Hepatocyte (in vitro differentiated cells): ENCODE data around the gene WIPF3. TPM values are rescaled to one million over a fixed set of nuclear protein-coding genes. Genes with fewer than 3 reads are reported as not detected.

Experiments
- DNase-seq: peaks from one replicate; pipeline ENCODE4 v3.0.0-alpha.2; 2016; ENCODE audit warnings: low spot score
- H2AFZ ChIP-seq: fragments of 200-600 bp; sonication (generic); 2 replicates; pipeline ENCODE4 v1.6.0; 2016; ENCODE audit warnings: antibody characterized with exemption, mild to moderate bottlenecking
- H3K27ac ChIP-seq: fragments of 200-600 bp; sonication (generic); 2 replicates; pipeline ENCODE4 v1.5.1; 2016; ENCODE audit warnings: mild to moderate bottlenecking
- H3K27me3 ChIP-seq: fragments of 200-600 bp; sonication (generic); 2 replicates; pipeline ENCODE4 v1.6.1; 2016
- H3K36me3 ChIP-seq: fragments of 200-600 bp; sonication (generic); replicated peaks from 2 replicates; pipeline ENCODE4 v1.5.1; 2016; ENCODE audit warnings: low read depth; ENCODE audit not compliant: insufficient read depth
- H3K4me1 ChIP-seq: fragments of 200-600 bp; sonication (generic); 2 replicates; pipeline ENCODE4 v1.5.1; 2016; ENCODE audit warnings: mild to moderate bottlenecking, moderate library complexity; ENCODE audit not compliant: insufficient read depth
- H3K4me2 ChIP-seq: fragments of 200-600 bp; sonication (generic); 2 replicates; pipeline ENCODE4 v1.6.0; 2016
- H3K4me3 ChIP-seq: fragments of 200-600 bp; sonication (generic); 2 replicates; pipeline ENCODE4 v1.5.1; 2016; ENCODE audit warnings: mild to moderate bottlenecking
- H3K79me2 ChIP-seq: fragments of 200-600 bp; sonication (generic); 2 replicates; pipeline ENCODE4 v1.6.0; 2017; ENCODE audit warnings: mild to moderate bottlenecking
- H3K9me2 ChIP-seq: fragments of 200-600 bp; sonication (generic); replicated peaks from 2 replicates; pipeline ENCODE4 v1.6.0; 2017; ENCODE audit warnings: mild to moderate bottlenecking; ENCODE audit not compliant: insufficient read depth
- H3K9me3 ChIP-seq: fragments of 200-600 bp; sonication (generic); 2 replicates; pipeline ENCODE4 v1.5.1; 2016; ENCODE audit warnings: low read depth, mild to moderate bottlenecking
- H4K20me1 ChIP-seq: fragments of 200-600 bp; sonication (generic); 2 replicates; pipeline ENCODE4 v1.6.0; 2016; ENCODE audit warnings: mild to moderate bottlenecking; ENCODE audit not compliant: insufficient read depth, poor library complexity, severe bottlenecking
- CTCF ChIP-seq: fragments of 200-600 bp; sonication (generic); IDR thresholded peaks from 2 replicates; pipeline ENCODE4 v1.5.1; 2016; ENCODE audit warnings: antibody characterized with exemption, mild to moderate bottlenecking; ENCODE audit not compliant: poor library complexity
- EZH2 ChIP-seq: fragments of 200-600 bp; sonication (generic); IDR thresholded peaks from 2 replicates; pipeline ENCODE4 v1.6.1; 2016; ENCODE audit warnings: antibody characterized with exemption, mild to moderate bottlenecking, borderline replicate concordance
- EZH2phosphoT487 ChIP-seq: fragments of 200-600 bp; sonication (generic); IDR thresholded peaks from one replicate; pipeline ENCODE4 v1.6.1; 2018; ENCODE audit warnings: antibody characterized with exemption, mild to moderate bottlenecking, low read depth, moderate library complexity; ENCODE audit not compliant: unreplicated experiment, severe bottlenecking
- WGBS: methylation state at CpG from one replicate; pipeline ENCODE4 v1.1.6; 2016; ENCODE audit warnings: low lambda C conversion rate; ENCODE audit errors: missing lambda C conversion rate; 5-methylcytosine and 5-hydroxymethylcytosine counted together
- polyA plus RNA-seq: library from polyadenylated mRNA; unstranded; fragments of >200 nt; fragmentation: Nextera tagmentation; extraction: Ambion mirVana; gene quantifications from 2 replicates; pipeline ENCODE4 v1.2.1, GENCODE V29; 2016
- total RNA-seq: library from RNA; depleted of rRNA; stranded (reverse); fragments of >200 nt; gene quantifications from 2 replicates; pipeline ENCODE4 v1.2.3, GENCODE V29; 2014

Gene WIPF3
- total and polyA plus RNA-seq, 2 experiments from 2014 or later: 0.98 to 2.4 TPM

GRCh38 chr7:29860186-29860585, 53.9 kb downstream of the WIPF3 start:
- Histone ChIP-seq H3K27ac (no peak overlapping the region), H3K4me3 (no peak overlapping the region), H3K9me2 (no peaks in the 10 kb centered on the region), H4K20me1 (no peaks in the 10 kb centered on the region), H3K36me3 (no peaks in the 10 kb centered on the region), H3K27me3 (no peaks in the 10 kb centered on the region), H3K4me2 (no peak overlapping the region), H3K4me1 (peaks cover 31% of the 10 kb centered on the region), H3K9me3 (no peaks in the 10 kb centered on the region), H3K79me2 (no peaks in the 10 kb centered on the region), H2AFZ (no peak overlapping the region)
- TF ChIP-seq EZH2 (no peak), EZH2phosphoT487 (no peak), CTCF (no peak)
- WGBS: 89% methylated on average over 2 of the region's 2 CpGs
- no peak for DNase-seq

- Histone ChIP-seq H3K4me1 (peaks cover 21% of the 10 kb centered on the region), H2AFZ (no peak overlapping the region), H3K79me2 (no peaks in the 10 kb centered on the region), H3K9me2 (no peaks in the 10 kb centered on the region), H3K27ac (no peak overlapping the region), H4K20me1 (no peaks in the 10 kb centered on the region), H3K4me2 (no peak overlapping the region), H3K9me3 (no peaks in the 10 kb centered on the region), H3K27me3 (no peaks in the 10 kb centered on the region), H3K4me3 (no peak overlapping the region), H3K36me3 (no peaks in the 10 kb centered on the region)
- WGBS: 96% methylated on average over 3 of the region's 3 CpGs
- no peak for DNase-seq
- TF ChIP-seq EZH2phosphoT487 (no peak), CTCF (no peak), EZH2 (no peak)
Measured at GRCh38 chr7:29861884-29862283, 55.6 kb downstream of the WIPF3 start.

- no peaks in the 10 kb centered on the region for H3K9me3 ChIP-seq
- H4K20me1 ChIP-seq: no peaks in the 10 kb centered on the region
- H3K27ac ChIP-seq: no peak overlapping the region
- peaks cover 6% of the 10 kb centered on the region for H3K4me1 ChIP-seq
- no peaks in the 10 kb centered on the region for H3K9me2 ChIP-seq
- TF ChIP-seq EZH2: no peak
- no peak for TF ChIP-seq CTCF
- TF ChIP-seq EZH2phosphoT487: no peak
- no peaks in the 10 kb centered on the region for H3K79me2 ChIP-seq
- no peaks in the 10 kb centered on the region for H3K27me3 ChIP-seq
- H3K4me3 ChIP-seq: no peak overlapping the region
- no peak overlapping the region for H2AFZ ChIP-seq
- WGBS: 69% methylated on average over 2 of the region's 2 CpGs
- DNase-seq: no peak
- no peak overlapping the region for H3K4me2 ChIP-seq
- H3K36me3 ChIP-seq: no peaks in the 10 kb centered on the region
Measured at GRCh38 chr7:29864656-29865055, 58.3 kb downstream of the WIPF3 start.

GRCh38 chr7:29865526-29865925, 59.2 kb downstream of the WIPF3 start:
- no peak overlapping the region for H3K4me3 ChIP-seq
- H4K20me1 ChIP-seq: no peaks in the 10 kb centered on the region
- H3K36me3 ChIP-seq: no peaks in the 10 kb centered on the region
- no peaks in the 10 kb centered on the region for H3K79me2 ChIP-seq
- no peaks in the 10 kb centered on the region for H3K9me2 ChIP-seq
- H3K4me1 ChIP-seq: peaks cover 6% of the 10 kb centered on the region
- no peak for DNase-seq
- TF ChIP-seq CTCF: no peak
- TF ChIP-seq EZH2phosphoT487: no peak
- TF ChIP-seq EZH2: no peak
- no peak overlapping the region for H2AFZ ChIP-seq
- H3K9me3 ChIP-seq: no peaks in the 10 kb centered on the region
- no peak overlapping the region for H3K27ac ChIP-seq
- H3K27me3 ChIP-seq: no peaks in the 10 kb centered on the region
- 90% methylated on average over 4 of the region's 4 CpGs for WGBS
- no peak overlapping the region for H3K4me2 ChIP-seq
